ENCODE results near the gene CHDH.

- TF ChIP-seq, protein P1, sequence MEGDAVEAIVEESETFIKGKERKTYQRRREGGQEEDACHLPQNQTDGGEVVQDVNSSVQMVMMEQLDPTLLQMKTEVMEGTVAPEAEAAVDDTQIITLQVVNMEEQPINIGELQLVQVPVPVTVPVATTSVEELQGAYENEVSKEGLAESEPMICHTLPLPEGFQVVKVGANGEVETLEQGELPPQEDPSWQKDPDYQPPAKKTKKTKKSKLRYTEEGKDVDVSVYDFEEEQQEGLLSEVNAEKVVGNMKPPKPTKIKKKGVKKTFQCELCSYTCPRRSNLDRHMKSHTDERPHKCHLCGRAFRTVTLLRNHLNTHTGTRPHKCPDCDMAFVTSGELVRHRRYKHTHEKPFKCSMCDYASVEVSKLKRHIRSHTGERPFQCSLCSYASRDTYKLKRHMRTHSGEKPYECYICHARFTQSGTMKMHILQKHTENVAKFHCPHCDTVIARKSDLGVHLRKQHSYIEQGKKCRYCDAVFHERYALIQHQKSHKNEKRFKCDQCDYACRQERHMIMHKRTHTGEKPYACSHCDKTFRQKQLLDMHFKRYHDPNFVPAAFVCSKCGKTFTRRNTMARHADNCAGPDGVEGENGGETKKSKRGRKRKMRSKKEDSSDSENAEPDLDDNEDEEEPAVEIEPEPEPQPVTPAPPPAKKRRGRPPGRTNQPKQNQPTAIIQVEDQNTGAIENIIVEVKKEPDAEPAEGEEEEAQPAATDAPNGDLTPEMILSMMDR (IDR thresholded peaks at IDR 0.05; ENCODE audit: extremely low read depth in 1 of 2, insufficient read depth in 1 of 2, low read depth in 1 of 2, low read length in 2 of 2): no peak
- TF ChIP-seq MYC (IDR thresholded peaks at IDR 0.05; ENCODE audit: low read depth, low read length) (no peak), EZH2 (IDR thresholded peaks at IDR 0.05; ENCODE audit: borderline replicate concordance, low read depth, low read length, severe bottlenecking) (no peak), POLR2A (IDR thresholded peaks at IDR 0.05; ENCODE audit: low read depth, low read length) (no peak), POLR2AphosphoS5 (IDR thresholded peaks at IDR 0.05; ENCODE audit: insufficient read depth, low read depth, low read length) (no peak)
Observed at GRCh38 chr3:53772562-53772961, 73.7 kb downstream of the CHDH start.
